ENCODE data around the gene C19orf38.

The C19orf38 gene

DNA sequence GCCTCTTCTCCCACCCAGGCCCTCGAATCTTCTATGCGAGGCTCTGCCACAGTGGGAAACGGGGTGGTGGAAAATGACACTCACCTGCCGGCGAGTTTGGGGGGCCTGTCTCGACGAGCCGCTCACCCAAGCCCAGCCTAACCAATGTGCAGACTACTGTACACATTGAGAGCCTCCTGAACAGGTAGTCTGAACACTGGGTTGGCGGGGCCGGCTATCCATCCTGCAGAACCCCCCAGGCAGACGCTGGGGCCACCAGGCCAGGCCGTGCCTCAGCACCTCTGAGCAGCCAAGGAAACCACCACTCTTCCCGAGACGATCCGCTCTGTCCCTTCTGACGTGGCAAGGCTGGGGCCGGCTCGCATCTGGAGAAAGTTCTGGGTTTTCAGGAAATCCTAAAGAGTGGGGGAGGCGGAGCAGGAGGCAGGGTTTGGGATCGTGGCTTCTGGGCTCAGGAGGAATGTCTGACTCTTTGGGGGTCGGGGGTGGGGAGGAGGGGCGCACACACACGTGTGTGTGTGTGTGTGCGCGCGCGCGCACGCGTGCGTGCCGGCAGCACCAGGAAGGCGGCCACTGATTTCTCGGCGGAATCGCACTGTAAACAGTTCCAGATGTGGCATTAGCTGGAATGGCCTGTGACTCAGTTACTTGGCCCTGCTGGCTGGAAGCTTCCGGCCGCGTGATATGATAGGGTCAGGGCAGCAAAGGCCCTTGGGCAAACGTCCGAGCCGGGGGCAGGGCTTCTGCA lies 30.8 kb upstream of the C19orf38 start:
- Histone ChIP-seq H3K9ac (0 out of 22 replicates have a peak overlapping the region, but pooled peaks of 1 of the 11 experiments have one; percentile 19), H3K27ac (peak overlapping the region in 4 of 11 experiments; percentile 23 to 80 (median 43); a peak in 1 of 22 replicates), H3K4me1 (peaks cover 0 to 31% (median 16%) of the 10 kb centered on the region in 10 experiments; a peak in 17 of 20 replicates), H3K4me3 (no peak overlapping the region), H3K27me3 (no peaks in the 10 kb centered on the region), H4K20me1 (peaks cover 8 to 82% (median 54%) of the 10 kb centered on the region in 11 experiments; a peak in 17 of 22 replicates), H3K36me3 (peaks cover 86 to 100% (median 98%) of the 10 kb centered on the region in 11 experiments), H3K4me2 (no peak overlapping the region), H3K9me3 (replicated peaks in 1 of 11) (no peaks in the 10 kb centered on the region)
- no peak for TF ChIP-seq Cebpa-rat (IDR thresholded peaks at IDR 0.05)

DNA sequence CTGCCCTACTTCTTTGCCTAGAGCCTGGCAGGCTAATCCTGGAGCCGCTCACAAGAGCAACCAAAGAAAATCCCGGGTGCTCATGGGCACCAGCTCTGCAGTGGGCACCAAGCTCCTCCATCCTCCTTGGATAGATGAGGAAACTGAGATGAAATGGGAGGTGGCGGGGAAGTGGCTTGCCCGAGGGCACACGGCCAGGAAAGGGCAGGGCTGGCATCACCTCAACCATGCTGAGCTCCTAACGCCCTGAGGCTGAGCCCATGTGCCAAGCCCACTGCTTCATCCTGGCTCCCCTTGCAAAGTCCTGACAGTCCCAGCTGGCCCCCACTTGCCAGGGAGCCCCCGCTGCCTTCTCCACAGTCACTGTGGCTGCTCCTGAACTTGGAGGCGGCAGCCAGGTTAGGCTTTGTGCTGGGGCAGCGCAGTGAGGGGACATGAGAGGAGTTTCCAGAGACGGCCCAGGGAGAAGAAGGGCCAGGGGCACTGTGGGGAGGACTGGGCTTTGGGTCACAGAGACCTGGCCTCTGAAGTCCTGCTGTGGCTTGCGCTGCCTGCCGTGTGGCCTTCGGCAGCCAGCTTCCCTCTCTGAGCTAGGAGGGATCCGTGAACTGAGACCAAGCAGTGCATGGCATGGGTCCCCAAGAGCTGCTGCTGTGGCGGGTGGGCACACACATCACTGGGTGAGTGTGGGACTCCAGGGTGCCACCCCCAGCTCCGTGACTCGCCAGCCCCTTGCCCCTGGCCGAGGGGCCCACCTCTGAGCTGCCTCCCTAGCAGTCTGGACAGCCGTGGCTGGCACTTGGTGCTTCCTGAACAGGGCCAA lies 29.7 kb upstream of the C19orf38 start:
- H3K4me3 ChIP-seq, result no peak overlapping the region
- H3K4me1 ChIP-seq, result peaks cover 0 to 21% (median 7%) of the 10 kb centered on the region in 10 experiments; a peak in 15 of 20 replicates
- H3K27ac ChIP-seq, result peak overlapping the region in 3 of 11 experiments; percentile 5 to 30 (median 22); a peak in 1 of 22 replicates
- H3K36me3 ChIP-seq, result peaks cover 92 to 100% (median 100%) of the 10 kb centered on the region in 11 experiments
- H3K9me3 ChIP-seq (replicated peaks in 1 of 11), result no peaks in the 10 kb centered on the region
- no peaks in the 10 kb centered on the region for H3K27me3 ChIP-seq
- H3K4me2 ChIP-seq, result no peak overlapping the region
- TF ChIP-seq Cebpa-rat (IDR thresholded peaks at IDR 0.05), result no peak
- H4K20me1 ChIP-seq, result peaks cover 8 to 79% (median 52%) of the 10 kb centered on the region in 11 experiments; a peak in 17 of 22 replicates
- H3K9ac ChIP-seq, result no peak overlapping the region

DNA sequence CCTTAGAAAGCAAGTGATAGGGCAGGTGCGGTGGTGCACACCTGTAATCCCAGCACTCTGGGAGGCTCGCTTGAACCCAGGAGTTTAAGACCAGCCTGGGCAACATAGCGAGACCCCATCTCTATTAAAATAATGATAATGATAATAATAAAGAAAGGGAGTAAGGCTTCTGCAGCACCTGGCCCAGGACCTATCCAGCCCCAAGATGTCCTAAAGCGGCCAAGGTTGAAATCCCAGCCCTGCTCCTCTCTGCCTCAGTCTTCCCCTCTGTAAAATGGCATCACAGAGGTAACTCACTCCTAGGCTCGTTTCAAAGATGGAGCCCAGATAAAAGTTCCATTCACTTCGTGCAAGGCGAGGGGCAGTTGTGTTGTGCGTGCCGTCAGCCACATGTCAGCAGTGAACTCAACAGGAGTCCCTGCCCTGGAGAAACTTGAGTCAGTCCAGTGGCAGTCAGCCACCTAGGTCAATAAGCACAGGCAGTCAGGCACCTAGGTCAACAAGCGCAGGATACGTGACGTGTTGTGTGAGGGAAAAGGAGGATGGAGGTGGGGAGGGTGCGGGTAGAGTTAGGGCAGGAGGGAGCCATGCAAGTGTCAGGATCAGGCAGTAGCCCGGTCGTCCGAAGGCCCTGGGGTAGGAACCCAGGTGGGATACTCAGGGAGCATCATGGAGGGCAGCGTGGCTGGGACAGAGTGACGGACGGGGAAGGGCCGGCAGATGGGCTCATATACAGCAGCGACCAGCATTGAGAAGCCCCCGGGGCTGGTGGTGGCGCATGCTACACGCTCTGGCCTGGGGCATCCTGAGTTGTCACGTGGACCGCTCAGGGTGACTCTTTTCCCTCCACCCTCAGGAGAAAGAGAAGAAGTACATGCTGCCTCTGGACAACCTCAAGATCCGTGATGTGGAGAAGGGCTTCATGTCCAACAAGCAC lies 28.8 kb upstream of the C19orf38 start:
- H3K9ac ChIP-seq, result no peak overlapping the region
- H4K20me1 ChIP-seq, result peaks cover 8 to 87% (median 54%) of the 10 kb centered on the region in 11 experiments; a peak in 18 of 22 replicates
- H3K27ac ChIP-seq, result peak overlapping the region in 2 of 11 experiments; percentile 22 to 30; a peak in 1 of 22 replicates
- TF ChIP-seq Cebpa-rat (IDR thresholded peaks at IDR 0.05), result no peak
- H3K4me1 ChIP-seq, result peaks cover 0 to 13% (median 7%) of the 10 kb centered on the region in 10 experiments; a peak in 10 of 20 replicates
- H3K36me3 ChIP-seq, result peaks cover 92 to 100% (median 100%) of the 10 kb centered on the region in 11 experiments
- no peak overlapping the region for H3K4me3 ChIP-seq
- no peaks in the 10 kb centered on the region for H3K9me3 ChIP-seq (replicated peaks in 1 of 11)
- H3K27me3 ChIP-seq, result no peaks in the 10 kb centered on the region
- no peak overlapping the region for H3K4me2 ChIP-seq

DNA sequence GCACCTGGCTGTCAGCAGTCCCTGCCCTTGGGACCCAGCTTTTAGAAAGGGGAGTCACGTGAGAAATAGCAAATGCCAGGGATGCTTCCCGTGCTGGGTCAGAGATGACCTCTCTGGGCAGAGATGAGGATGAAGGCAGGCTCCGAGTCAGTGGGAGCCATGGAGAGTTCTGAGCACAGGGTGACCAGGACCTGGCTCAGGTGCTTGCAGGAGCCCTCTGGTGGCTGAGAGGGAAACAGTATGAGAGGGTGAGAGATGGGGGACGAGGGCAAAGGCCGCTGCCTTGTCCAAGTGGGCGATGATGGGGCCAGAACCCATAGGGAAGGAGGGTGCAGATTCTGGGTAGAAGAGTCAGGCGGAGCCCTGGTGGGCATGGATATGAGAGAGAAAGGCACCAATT lies 28.0 kb upstream of the C19orf38 start:
- Histone ChIP-seq H3K27me3 (no peaks in the 10 kb centered on the region), H3K27ac (no peak overlapping the region), H3K4me3 (no peak overlapping the region), H4K20me1 (peaks cover 8 to 87% (median 53%) of the 10 kb centered on the region in 11 experiments; a peak in 18 of 22 replicates), H3K9me3 (replicated peaks in 1 of 11) (no peaks in the 10 kb centered on the region), H3K36me3 (peaks cover 94 to 100% (median 100%) of the 10 kb centered on the region in 11 experiments), H3K4me2 (no peak overlapping the region), H3K9ac (no peak overlapping the region; a peak in 1 of 22 replicates), H3K4me1 (peaks cover 0 to 14% (median 8%) of the 10 kb centered on the region in 10 experiments; a peak in 12 of 20 replicates)
- no peak for TF ChIP-seq Cebpa-rat (IDR thresholded peaks at IDR 0.05)

DNA sequence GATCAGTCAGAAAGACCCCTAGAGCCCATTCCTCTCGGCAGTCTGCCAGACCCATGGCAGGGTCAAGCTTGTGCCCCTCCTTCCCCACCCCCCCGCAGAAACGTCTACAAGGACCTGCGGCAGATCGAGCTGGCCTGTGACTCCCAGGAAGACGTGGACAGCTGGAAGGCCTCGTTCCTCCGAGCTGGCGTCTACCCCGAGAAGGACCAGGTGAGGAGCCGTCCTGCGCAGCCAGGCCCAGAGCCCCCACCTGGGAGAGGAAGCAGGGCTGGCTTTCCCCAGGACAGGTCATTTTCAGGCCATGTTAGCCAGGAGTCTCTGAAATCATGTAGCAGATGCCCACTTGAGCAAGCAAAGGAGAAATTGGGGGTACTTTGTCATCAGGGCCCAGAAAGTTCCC lies 24.5 kb upstream of the C19orf38 start:
- H3K4me3 ChIP-seq, result no peak overlapping the region
- H3K4me2 ChIP-seq, result no peak overlapping the region
- H3K9ac ChIP-seq, result no peak overlapping the region
- no peaks in the 10 kb centered on the region for H3K27me3 ChIP-seq
- H3K36me3 ChIP-seq, result peaks cover 98 to 100% (median 100%) of the 10 kb centered on the region in 11 experiments
- no peaks in the 10 kb centered on the region for H3K9me3 ChIP-seq (replicated peaks in 1 of 11)
- peaks cover 11 to 30% (median 22%) of the 10 kb centered on the region in 10 experiments for H3K4me1 ChIP-seq
- TF ChIP-seq Cebpa-rat (IDR thresholded peaks at IDR 0.05), result no peak
- peaks cover 0 to 83% (median 48%) of the 10 kb centered on the region in 11 experiments; a peak in 17 of 22 replicates for H4K20me1 ChIP-seq
- no peak overlapping the region for H3K27ac ChIP-seq

DNA sequence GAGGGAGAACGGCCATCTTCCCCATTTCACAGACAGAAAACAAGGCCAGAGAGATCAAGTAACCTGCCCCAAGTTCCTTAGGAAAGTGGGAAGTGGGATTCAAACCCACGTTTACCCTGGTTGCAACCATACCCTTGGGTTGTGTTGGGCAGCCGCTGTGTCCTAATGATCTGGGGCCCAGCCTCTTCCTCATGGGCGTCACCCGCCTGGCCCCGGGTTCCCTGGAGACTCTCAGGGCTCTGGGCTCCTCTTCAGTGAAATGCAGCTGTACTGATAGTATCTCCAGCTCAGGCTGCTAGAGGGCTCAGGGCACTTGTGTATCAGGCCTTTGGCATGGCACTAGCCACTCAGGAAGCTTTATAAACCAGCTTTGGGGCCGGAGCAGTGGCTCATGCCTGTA lies 22.0 kb upstream of the C19orf38 start:
- no peak for TF ChIP-seq Cebpa-rat (IDR thresholded peaks at IDR 0.05)
- no peak overlapping the region for H3K4me3 ChIP-seq
- H3K4me2 ChIP-seq, result peak overlapping the region in 10 of 11 experiments; percentile 5 to 41 (median 12); a peak in 10 of 22 replicates
- H3K9me3 ChIP-seq (replicated peaks in 1 of 11), result no peaks in the 10 kb centered on the region
- H3K9ac ChIP-seq, result peak overlapping the region in 8 of 11 experiments; percentile 0 to 42 (median 27); a peak in 7 of 22 replicates
- H3K36me3 ChIP-seq, result peaks cover 98 to 100% (median 100%) of the 10 kb centered on the region in 11 experiments
- H3K27me3 ChIP-seq, result no peaks in the 10 kb centered on the region
- H3K27ac ChIP-seq, result peak overlapping the region in 8 of 11 experiments; percentile 16 to 50 (median 36); a peak in 12 of 22 replicates
- peaks cover 11 to 30% (median 20%) of the 10 kb centered on the region in 10 experiments for H3K4me1 ChIP-seq
- H4K20me1 ChIP-seq, result peaks cover 11 to 83% (median 53%) of the 10 kb centered on the region in 11 experiments; a peak in 21 of 22 replicates

DNA sequence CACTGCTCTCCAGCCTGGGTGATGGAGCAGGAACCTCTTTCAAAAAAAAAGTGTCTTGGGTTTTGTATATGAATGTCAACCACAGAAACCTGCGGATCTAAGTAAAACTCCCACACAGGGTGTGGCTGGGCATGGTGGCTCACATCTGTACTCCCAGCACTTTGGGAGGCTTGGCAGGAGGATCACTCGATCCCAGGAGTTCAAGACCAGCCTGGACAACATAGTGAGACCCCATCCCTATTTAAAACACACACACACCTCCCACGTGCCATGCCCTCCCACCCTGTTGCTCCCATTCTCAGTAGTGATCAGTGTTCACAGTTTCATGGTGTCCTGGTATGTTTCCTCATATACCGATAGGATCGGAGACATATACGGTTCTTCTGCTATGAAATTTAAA lies 21.4 kb upstream of the C19orf38 start:
- H3K4me1 ChIP-seq, result peaks cover 11 to 30% (median 20%) of the 10 kb centered on the region in 10 experiments
- H3K36me3 ChIP-seq, result peaks cover 98 to 100% (median 100%) of the 10 kb centered on the region in 11 experiments
- H3K9me3 ChIP-seq (replicated peaks in 1 of 11), result no peaks in the 10 kb centered on the region
- H3K4me2 ChIP-seq, result peak overlapping the region in 2 of 11 experiments; percentile 7 to 37; a peak in 4 of 22 replicates
- H4K20me1 ChIP-seq, result peaks cover 16 to 83% (median 59%) of the 10 kb centered on the region in 11 experiments; a peak in 21 of 22 replicates
- TF ChIP-seq Cebpa-rat (IDR thresholded peaks at IDR 0.05), result no peak
- no peaks in the 10 kb centered on the region for H3K27me3 ChIP-seq
- H3K4me3 ChIP-seq, result no peak overlapping the region
- peak overlapping the region in 5 of 11 experiments; percentile 18 to 50 (median 42); a peak in 6 of 22 replicates for H3K27ac ChIP-seq
- peak overlapping the region in 2 of 11 experiments; percentile 28; a peak in 3 of 22 replicates for H3K9ac ChIP-seq

Measured in BLaER1 treated with 17β-estradiol and CSF1 and Interleukin-3, amounts not matched to agents 10 nM and 100 nM (cell line).